GM18505 (cell line): Measurements from ENCODE around the gene MS4A10.

Experiments used
- ATAC-seq: cut with Tn5 transposase; IDR thresholded peaks from one replicate; pipeline ENCODE4 v1.9.1; 2021; ENCODE audit not compliant: unreplicated experiment
- POLR2A ChIP-seq: IDR thresholded peaks from 4 replicates; pipeline ENCODE4 v1.6.1; 2011; ENCODE audit warnings: borderline replicate concordance; ENCODE audit not compliant: insufficient read depth, insufficient read length; ENCODE audit errors: extremely low read depth

The MS4A10 gene

GRCh38 chr11:60847896-60848295, 62.8 kb downstream of the MS4A10 start:
- no peak for TF ChIP-seq POLR2A
- no peak for ATAC-seq

DNA sequence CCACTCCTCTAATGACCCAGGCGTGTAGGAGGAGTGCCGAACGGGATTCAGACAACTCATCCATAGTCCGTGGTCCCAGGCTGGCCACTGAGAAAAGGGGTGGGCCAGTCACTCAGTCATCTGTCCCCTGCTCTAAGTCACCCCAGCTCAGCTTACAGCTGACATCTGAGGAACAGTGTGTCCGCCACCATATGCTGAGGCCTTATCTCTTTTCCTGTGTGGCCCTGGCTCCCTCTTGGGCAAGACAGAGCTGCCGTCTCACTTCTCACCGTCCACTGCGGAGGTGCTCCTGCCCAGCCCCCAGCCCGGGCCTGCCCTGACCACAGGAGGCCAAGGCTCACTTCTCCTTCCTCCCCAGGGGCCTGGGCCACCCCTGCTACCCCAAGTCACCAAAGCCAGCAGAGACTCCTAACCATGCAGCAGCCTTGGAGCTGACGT, 63.6 kb downstream of the MS4A10 start:
- no peak for TF ChIP-seq POLR2A
- no peak for ATAC-seq

DNA sequence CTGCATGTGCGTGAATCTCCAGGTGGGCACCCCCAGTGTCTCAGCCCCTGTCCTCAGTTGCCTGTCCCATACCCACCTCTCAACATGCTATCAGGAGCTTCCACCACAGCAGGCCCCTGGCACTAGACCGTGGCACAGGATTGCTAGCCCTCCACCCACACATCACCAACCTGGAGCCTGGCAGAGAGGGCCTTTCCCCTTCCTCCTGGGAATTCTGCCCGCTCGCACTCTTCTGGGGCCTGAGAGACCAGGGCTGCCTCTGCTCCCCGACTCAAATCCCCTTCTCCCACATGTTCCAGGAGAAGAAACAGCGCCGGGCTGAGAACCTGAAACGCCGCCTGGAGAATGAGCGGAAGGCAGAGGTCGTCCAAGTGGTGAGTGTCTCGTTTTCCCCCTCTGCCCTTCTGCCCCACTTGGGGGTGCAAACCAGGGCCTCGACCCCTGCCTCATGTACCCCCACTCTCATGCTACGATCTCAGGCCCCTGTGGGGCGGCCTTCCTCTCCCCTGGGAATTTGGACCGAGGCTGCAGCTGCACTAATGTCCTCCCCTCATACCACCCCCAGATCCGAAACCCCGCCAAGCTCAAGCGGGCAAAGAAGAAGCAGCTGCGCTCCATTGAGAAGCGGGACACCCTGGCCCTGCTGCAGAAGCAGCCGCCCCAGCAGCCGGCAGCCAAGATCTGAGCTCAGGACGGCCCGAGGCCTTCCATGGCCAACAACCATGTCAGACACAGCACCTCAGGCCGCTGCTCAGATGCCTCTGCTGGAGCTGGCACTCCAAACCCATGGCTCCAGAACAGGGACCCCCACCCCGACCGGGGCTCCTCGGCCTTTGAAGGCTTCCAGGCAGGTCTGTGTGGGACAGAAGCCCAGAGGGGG, 64.7 kb downstream of the MS4A10 start:
- TF ChIP-seq POLR2A, result no peak
- no peak for ATAC-seq
